Activated gamma-delta T cell (primary cell): ENCODE data around the gene DNAJC16.
"Not testable (repeated sequence)": the region's sequence is repeated elsewhere in the genome, so short reads cannot be mapped to it uniquely, and the experiment has no call there.

Experiments
- DNase-seq: peaks from one replicate; lab custom pipeline; 2025; lab: John Stamatoyannopoulos, UW
- total RNA-seq, 2 donors: gene quantifications; one replicate each; lab custom pipeline; 2026; lab: John Stamatoyannopoulos, UW

Gene DNAJC16
- 44.1 to 49.1 reads per million in 2 donors for total RNA-seq

- DNase-seq = peak; percentile 77
These were observed at the start of gene DNAJC16 for GRCh38 chr1:15526490-15527339. Gene DNAJC16 (plus strand): TSS chr1:15526848. CDS start chr1:15529106, 2,258 bp downstream.

GRCh38 chr1:15476927-15477326 is 49.7 kb upstream of the DNAJC16 start:
- no peak for DNase-seq

GRCh38 chr1:15477646-15478212 is 48.9 kb upstream of the DNAJC16 start:
- no peak for DNase-seq

GRCh38 chr1:15479654-15480347 is 46.8 kb upstream of the DNAJC16 start:
- DNase-seq = no peak

- not testable (repeated sequence) for DNase-seq
These were observed 44.2 kb upstream of the DNAJC16 start for GRCh38 chr1:15482455-15482854.

GRCh38 chr1:15482983-15483543 is 43.6 kb upstream of the DNAJC16 start:
- DNase-seq = not testable (repeated sequence)

GRCh38 chr1:15483971-15484370 is 42.7 kb upstream of the DNAJC16 start:
- no peak for DNase-seq

- DNase-seq = not testable (repeated sequence)
These were observed 42.2 kb upstream of the DNAJC16 start for GRCh38 chr1:15484443-15484842.

GRCh38 chr1:15485636-15486035 is 41.0 kb upstream of the DNAJC16 start:
- no peak for DNase-seq

GRCh38 chr1:15486844-15487610 is 39.6 kb upstream of the DNAJC16 start:
- DNase-seq = not testable (repeated sequence)

- no peak for DNase-seq
These were observed 38.3 kb upstream of the DNAJC16 start for GRCh38 chr1:15488371-15488770.

- DNase-seq = no peak
These were observed 37.5 kb upstream of the DNAJC16 start for GRCh38 chr1:15489052-15489736.

GRCh38 chr1:15491010-15491409 is 35.6 kb upstream of the DNAJC16 start:
- DNase-seq = not testable (repeated sequence)

- DNase-seq = no peak
These were observed 34.1 kb upstream of the DNAJC16 start for GRCh38 chr1:15492596-15492995.

- no peak for DNase-seq
These were observed 32.7 kb upstream of the DNAJC16 start for GRCh38 chr1:15493869-15494390.

GRCh38 chr1:15500184-15501178 is 26.2 kb upstream of the DNAJC16 start:
- DNase-seq = no peak

- no peak for DNase-seq
These were observed 25.2 kb upstream of the DNAJC16 start for GRCh38 chr1:15501208-15502032.

GRCh38 chr1:15504436-15504835 is 22.2 kb upstream of the DNAJC16 start:
- no peak for DNase-seq

- no peak for DNase-seq
These were observed 19.8 kb upstream of the DNAJC16 start for GRCh38 chr1:15506831-15507230.
